NCI-H69 (cell line): ENCODE measurements around the gene BNC2.

Experiments
- DNase-seq: peaks from one replicate; lab custom pipeline; 2025; lab: John Stamatoyannopoulos, UW

Gene BNC2

DNA sequence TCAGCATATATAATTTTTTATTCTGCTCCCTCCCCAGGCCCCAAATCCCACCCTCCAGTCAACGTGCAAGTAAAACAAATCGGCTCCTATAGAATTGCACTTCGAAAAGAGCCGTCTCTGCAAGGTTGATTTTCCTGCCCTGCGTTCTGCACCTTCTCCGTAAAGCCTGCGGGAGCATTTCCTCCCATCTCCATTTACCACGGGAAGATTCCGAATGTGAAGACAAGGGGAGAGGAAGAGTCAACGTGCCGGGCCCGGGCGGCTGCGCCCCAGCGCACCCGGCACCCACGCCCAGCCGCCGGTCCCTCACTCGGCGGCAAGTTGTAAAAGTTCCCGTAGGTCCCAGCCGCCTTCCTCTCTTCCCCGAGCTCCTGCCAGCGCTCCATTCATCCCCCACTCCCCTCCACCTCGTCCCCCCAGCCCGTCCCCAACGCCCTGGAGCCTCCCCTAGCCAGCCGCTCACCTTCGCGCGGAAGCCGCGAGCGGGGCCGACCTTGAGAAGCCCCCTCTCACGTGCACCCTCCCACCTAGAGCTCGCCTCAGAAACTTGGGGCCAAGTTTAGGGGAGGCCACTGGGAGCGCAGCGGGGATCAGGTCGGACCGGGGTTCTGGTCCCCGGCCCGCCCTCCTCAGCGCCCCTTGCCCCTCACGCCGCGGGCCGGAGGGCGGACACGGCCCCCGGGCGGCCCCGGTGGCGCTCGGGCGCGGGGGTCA is 431 bp downstream of the BNC2 start:
- peak; percentile 70 for DNase-seq

DNA sequence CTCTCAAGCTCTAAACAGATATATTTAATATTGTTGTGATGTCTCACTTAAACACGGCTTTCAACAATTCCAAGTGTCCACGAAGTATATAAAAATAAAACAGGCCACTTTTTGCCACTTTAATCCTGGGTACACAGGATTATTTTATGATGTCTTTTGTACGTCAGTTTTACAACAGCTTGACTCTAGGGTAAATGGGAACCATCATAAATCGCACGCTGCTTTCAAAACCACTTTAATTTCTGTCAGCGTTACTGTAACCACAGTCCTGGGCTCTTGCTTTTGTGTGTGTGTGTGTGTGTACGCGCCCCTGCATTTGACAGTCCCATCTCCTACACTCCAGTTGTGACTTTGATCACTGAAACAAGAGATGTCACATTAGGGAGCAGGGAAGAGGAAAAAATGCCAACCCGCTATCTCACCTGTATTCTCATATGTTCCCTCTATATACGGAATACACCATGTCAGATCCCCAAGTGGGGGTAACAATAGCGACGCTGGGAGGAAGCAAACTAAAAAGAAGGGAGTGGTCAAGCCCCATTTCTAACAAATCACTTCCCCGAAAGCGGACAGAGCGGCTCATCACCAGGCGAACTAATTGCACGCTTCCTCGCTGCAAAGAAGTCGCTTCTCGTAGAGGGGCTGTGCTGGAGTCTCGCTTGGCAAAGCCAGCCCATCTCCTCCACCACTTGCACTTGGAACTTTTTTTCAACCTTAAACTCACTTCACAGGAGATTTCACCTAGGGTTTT is 1.2 kb downstream of the BNC2 start:
- peak; percentile 91 for DNase-seq

DNA sequence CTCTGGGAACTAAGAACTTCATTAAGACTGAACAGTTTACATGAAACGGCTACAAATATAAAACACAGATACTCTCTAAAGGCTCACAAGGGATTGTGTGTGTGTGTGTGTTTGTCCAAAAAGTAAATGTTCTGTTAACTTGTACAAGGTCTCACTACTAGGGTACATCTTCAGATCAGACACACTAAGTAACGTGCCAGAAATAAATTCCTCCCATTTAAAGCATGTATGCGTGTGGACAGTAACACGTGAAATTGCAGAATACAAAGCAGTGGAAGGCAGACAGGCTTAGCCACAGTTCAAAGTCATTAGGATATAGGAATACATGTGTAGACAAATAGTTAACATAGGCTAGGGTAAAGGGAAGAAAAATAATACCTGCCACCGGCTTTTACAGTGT is 1.8 kb downstream of the BNC2 start:
- DNase-seq = peak; percentile 42

DNA sequence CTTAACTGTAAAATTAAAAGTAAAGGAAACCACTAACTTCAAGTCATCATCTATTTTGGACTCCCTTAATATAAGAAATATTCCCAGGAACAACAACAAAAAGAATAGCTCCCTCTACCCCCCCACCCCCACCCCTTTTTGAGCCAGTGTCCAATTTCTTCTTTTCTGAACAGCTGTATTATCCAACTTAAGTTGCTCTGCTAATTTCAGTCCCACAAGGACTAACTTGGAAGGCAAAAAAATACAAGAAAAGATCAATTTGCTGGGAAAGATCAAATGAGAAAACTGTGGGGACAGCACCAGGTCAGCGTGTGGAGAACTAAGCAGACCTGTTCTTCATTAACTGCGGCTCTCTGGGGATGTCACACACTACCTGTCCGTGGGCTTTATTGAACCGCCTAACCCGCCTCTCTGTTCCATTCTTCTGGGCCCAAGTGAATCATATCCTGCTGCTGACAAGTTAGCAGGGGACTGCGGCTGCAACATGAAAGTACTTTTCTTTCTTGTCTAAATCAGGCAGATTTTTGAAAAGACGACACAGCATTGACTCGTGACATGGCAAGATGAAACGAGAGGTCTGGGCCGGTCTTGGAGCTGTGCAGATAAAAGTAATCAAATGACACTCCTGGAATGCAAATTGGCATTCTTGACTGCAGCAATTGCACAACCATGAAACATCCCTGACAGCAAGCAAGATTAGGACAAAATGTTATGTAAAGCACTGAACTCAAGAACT is 2.7 kb downstream of the BNC2 start:
- peak; percentile 45 for DNase-seq

DNA sequence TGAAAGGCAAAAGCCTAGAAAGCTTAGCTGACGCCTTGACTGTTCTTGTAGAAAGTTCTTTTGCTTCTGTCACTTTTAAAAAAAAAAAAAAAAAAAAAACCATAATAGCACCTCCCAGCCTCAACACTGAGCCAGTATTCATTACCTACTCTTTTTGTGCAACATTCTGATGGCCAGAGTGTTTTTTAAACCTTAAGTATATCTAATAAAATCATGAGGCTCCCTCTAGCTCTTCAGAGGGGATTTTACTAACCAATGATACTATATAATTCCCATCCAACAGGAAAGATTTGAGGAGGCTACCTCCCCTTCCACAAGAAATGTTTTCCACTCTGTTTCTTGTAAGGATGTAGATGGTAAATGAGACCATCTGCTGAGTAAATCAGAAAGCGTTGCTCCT is 3.9 kb downstream of the BNC2 start:
- peak; percentile 32 for DNase-seq

DNA sequence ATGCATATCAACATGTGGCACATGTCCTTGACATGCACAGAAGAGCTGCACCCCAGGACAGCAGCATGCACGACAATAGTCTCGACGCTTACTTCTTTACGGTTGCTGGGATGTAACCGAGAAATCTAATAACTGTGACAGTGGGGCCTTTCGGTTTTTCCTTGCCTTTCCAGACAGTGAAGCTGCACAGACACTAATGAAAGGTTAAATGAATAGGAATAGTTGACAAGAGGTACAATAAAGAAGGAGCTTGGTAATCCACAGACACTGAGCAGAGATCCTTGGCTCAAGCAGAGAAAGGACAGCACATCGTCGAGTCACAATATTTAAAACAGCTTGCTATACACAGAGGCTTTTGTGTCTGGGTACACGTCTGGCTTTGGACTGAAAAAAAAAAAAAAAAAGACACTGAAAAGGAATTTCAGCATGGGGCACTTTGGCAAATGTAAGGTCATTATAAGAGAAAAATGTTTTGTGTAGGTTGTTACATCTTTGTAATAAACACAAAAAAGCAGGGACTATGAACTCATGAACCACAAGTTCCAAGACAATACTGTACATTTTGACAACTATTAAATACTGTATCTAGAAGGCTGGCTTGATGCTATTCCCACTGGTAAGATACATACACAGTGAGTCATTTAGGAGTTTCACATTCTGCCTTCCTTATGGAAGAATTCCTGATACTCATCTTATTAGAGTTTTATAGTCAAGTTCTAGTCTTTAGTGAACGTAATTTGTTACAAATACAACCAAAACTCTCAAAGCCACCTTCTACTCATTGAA is 5.6 kb downstream of the BNC2 start:
- no peak for DNase-seq

DNA sequence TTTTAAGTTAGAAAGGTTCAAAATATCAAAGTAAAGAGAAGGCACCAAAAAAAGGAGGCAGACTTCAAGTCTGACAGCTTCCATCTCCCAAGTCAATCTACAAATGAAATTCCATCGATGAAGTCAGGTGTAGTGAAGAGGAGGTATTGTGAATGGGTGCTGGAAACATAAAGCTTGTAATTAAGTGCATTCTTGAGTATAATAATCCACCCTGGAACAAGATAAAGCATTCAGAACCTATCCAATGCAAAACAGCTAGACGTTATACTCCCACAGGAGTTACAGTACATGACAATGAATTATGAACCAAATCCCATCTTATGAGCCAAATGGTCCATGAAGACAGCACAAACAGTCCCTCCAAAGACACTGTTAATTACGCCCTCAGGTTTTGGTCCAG is 22.3 kb downstream of the BNC2 start:
- peak; percentile 91 for DNase-seq

DNA sequence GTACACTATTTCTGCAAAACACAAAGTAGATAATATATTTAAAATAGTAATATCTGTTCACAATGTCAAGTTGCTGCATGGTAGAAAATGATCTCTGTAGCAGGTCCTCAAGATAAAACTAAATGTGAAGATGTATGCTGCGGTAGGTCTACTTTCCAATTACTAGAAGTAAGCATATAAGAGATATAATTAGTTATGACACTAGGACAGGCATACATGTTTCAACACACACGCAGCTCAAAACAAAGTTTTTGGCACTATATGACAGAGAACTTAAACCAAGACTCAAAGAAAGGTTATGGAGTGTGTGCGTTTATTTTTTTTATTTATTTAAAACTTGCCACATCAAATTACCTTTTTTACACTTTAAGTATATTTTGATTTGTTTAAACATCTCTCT is 23.5 kb downstream of the BNC2 start:
- no peak for DNase-seq

DNA sequence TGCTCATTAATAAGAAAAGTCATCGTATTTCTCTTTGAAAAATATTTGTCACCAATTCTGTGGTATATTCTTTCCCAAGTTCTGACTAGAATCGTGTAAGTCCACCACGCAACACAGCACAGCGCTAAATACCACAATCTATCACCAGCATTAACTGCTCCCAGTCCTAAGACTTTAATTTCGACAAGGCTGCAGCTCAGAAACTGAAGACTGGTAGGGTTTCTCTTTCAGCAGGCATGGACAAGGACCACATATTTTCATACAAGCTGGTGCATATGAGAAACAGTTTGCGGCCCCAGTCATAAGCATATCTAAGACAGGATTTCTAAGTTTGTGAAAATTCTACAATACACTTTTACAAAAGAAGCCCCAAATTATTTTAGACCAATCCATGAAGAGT is 24.1 kb downstream of the BNC2 start:
- DNase-seq = no peak

DNA sequence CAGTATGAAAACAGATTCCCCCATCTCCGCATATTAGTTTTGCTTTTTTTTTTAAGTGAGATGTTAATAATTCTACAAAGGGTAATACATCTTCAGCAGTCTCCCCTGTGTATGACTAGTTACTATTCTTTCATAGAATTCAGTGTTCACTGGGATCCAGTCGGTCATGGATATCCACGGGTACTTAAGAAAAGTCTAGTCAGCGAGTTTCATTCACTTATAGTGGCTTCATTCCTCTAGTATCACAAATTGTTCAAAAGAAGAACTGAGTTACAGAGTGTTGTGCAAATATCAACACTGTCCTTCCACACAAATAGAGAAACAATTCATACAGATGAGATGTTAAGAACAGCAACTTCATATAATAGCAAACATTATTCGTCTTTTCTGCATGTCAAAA is 35.7 kb downstream of the BNC2 start:
- DNase-seq = no peak

DNA sequence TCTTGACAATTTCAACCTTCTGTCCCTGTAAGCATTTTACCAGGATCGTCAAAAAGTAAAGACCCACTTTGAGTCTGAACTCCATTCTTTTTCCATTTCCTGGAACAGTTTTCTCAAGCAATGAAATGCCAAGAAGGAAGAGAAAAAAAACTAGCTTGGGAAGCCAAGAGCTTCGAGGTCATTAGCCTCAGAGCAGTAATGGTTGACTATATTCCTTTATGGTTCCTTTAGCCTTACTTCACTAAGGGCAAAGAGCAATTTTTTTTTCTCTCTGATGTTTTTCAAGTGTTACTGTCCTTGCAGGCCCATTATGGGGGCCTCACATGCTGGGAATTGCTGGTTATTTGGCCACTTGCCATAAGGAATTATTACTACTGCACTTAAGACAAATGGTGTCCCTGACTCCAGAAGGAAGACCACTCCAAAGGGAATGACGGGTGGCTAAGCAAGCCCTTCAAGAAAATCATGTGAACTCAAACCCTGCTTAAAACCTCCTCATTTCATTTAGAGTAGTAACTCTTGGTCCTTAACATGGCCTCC is 37.1 kb downstream of the BNC2 start:
- DNase-seq = no peak

DNA sequence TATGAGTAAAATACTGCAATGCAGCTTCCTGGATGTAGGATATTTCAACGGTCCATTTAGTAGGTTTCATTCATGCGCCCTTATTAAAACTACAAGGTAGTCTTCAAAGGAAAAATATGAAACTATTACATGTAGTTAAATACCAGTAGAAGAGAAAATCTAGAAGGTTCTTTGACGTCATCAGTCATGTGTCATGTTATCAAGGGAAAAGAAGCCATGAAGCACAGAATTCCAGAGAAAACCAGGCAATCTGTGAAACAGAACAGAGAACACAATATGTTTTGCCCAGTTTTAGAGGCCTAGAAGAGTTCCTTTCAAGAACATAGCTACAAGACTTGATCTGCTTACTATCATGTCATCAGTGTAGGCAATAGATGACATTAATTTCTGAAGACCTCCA is 38.4 kb downstream of the BNC2 start:
- DNase-seq = no peak

DNA sequence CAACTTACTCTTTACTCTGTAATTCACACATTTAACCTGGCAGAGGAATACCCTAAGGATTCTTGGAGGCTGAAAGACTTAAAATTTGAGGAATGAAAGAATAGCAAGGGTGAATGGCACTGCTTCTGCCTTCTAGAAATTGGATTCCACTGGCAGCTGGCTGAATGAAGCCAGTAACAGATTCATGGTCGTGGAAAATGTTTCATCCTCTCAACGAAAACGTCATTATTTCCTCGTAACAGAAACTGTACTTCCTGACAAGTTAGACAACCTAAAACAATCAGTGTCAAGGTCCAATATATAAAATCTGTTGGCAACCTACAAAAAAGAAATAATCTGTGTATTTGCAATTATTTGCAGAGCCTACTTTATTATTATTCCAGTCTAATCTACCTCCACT is 39.7 kb downstream of the BNC2 start:
- DNase-seq = no peak

DNA sequence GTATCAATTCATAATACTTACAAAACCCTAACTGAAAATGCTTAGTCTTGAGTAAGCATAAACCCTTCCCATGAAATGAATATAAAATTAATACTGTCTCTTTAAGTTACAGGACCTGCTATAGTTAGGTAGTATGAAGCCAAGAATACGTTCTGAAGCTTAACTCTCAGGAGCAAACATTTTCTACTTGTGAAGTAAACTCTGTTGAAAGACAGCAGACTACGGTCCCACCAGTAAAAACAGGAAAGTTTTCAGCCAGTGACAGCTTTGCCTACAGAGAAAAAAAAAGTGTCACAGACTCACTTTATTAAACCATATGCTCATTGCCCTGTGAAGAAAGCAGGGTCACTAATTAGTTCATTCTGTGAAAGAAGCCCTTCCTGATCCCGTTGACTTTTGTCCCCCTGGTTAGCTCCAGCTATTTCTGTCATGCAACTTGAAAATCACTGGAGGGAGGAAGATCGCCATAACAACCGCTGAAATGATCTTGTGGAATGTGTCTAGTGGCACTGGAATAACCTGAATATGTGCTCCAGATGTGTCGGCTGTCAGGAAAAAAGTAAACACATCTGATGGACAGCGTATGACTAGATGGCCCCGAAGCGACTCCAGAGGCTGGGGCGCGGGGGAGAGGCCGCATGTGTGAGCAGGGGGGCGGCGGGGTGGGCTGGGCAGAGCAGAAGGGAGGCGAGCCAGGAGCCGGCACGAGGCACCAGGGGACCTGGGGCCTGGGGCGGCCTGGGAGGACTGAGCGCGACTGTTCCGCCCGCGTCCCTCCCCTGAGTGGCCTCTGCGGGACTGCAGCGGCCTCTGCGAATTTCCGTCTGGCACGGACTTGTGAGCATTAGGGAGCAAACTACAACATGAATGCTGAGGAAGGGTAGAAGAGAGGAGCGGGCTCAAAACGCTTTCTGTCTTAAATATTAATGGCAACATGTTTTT is 41.9 kb downstream of the BNC2 start:
- peak; percentile 72 for DNase-seq

DNA sequence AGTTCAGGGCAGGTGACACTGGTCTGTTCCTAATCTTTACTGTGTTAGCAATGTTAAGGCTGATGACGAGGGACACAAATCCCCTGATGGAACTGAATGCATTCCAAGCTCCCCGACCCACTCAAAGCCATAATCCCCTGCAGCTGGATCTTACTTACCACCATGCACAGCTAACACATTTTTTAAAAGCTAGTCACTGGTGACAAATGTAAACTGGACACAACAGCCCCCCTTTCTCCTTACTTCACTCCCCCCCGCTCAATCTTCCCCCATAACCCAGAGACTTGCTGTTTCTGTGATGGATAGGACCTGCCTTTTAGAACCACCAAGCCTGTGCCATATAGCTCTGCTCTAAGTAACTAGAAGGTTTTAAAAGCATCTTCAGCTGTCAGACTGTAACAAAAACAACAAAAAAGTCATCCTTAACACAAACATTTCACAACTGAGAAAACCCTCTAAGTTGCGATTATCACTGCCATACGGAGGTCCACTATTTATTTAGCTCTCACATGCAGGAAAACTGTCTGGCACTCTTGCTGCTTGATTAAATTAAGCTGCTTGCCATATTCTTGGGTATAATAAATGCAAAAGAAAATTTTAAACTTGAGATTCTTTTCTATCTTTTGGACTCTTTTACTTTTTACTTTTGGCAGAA is 44.4 kb downstream of the BNC2 start:
- DNase-seq = no peak

DNA sequence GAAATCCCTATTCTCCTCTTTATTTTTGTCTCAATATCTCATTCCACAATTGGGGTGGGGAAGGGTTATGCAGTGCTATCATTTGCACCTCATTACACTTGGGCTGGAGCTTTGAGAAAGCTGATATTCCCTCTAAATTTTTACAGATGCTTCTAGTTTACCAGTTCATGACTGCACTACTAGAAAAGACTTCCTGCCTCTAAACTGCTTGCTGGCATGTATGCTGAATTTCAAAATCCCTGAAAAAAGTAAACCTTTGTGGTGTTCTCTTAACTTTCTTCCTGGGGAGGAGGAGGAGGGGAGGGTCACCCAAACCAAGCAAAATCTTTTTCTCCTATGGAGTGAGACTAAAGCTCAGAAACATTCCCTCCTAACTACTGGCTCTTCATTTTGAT is 45.1 kb downstream of the BNC2 start:
- DNase-seq = no peak

DNA sequence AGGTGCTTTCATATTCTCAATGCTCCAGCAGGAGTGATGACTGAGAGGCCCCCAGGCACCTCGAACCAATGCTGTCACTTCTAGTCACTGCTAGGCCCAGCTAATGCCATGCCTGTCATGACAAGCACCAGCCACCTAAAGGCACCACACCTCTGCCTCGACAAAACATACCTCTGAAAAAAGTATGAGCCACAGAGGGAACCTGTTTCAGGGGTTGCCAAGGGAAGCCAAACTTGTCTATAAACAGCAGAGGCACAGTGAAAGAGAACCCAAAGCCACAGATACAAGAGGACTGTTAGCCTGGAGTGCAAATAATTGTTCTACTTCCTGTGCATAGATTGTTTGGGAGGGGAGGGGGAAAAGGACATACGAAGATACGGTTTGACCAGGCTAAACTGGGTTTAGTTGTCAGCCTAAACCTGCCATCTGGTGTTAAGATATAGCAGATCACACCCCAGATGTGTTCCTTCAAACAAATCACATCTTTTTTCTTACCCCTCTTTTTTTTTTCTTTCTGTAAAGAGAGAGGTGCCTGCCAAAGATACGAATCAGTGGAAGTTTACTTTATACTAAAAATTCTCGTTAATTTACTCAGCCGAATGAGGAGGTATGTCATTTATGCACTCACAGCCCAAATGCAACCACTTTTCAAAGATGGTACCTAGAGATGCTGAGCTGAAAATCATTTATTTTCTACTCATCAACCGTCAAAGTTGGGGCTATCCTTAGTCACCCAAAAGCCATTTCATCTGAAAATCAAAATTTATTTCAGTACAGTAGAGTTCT is 45.7 kb downstream of the BNC2 start:
- DNase-seq = peak; percentile 91

DNA sequence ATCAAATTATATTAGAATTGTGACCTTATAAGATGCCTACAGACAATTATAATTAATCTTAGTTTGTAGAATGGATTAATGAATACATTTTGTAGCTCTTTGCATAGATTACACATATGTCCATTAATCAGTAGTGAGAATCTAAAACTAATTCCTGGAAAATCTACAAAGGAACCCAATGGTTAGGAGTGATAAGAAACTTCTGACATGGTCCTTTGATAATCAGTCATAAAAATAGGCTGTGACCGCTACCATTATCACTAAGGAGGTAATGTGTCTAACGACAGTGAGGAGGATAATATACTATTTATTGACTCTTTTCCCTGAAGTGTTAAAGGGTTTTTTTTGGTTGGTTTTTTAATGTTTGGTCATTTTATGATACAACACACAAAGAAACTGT is 46.6 kb downstream of the BNC2 start:
- no peak for DNase-seq

DNA sequence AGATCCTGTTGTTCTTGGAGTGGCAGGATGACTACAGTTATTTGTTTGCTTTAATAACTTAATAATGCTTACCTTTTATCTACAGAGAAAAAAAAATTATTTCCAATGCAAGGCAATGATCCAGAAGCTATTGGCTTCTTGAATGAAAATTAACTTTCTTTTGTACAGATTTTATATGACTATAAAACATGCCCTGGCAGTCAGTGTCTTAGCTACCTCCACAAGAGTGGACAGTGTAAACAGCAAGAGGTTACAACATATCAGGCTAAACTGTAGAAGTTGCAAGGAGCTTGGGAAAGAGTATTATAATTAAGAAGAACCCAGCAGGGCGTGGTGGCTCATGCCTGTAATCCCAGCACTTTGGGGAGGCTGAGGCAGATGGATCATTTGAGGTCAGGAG is 49.1 kb downstream of the BNC2 start:
- no peak for DNase-seq

DNA sequence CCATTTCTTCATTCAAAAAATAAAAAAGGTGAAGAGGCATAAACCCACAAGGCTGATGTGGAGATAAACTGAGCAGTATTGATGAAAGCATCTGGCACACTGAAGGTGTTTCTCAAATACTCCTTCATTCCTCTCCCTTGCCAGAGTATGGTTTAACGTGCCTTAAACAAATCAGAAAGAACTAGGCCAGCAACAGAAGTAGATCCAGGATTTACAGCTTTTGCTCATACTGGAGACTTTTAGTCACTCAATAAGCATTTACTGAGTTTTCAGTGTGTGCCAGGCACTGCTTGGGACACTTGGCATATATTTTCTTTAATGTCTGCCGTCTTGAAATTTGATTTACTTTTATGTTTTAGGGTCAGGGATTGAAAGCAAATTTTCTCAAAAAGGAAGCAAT is 53.0 kb downstream of the BNC2 start:
- peak; percentile 19 for DNase-seq
